MM.1S (cell line): Measurements from ENCODE around the gene OSGIN1.

Experiments used
- DNase-seq: peaks from one replicate; pipeline ENCODE4 v3.0.0-alpha.2; 2015
- H2AFZ ChIP-seq: fragments of 300-600 bp; sonication (generic); 2 replicates; pipeline ENCODE4 v1.6.0; 2016; ENCODE audit warnings: antibody characterized with exemption, low read length
- H3F3A ChIP-seq: fragments of 300-600 bp; sonication (generic); 2 replicates; pipeline ENCODE4 v1.6.1; 2016; ENCODE audit warnings: mild to moderate bottlenecking, antibody characterized with exemption, low read length, moderate library complexity, mixed read lengths; ENCODE audit not compliant: insufficient read depth
- H3K27ac ChIP-seq: fragments of 300-600 bp; sonication (generic); 2 replicates; pipeline ENCODE4 v1.5.1; 2016; ENCODE audit warnings: mild to moderate bottlenecking, low read length
- H3K27me3 ChIP-seq: fragments of 300-600 bp; sonication (generic); replicated peaks from 2 replicates; pipeline ENCODE4 v1.6.0; 2016; ENCODE audit warnings: low read length; ENCODE audit not compliant: insufficient read depth
- H3K36me3 ChIP-seq: fragments of 300-600 bp; sonication (generic); replicated peaks from 2 replicates; pipeline ENCODE4 v1.6.1; 2016; ENCODE audit warnings: mild to moderate bottlenecking, low read length, mixed read lengths; ENCODE audit not compliant: insufficient read depth
- H3K4me1 ChIP-seq: fragments of 300-600 bp; sonication (generic); 2 replicates; pipeline ENCODE4 v1.6.1; 2016; ENCODE audit warnings: low read length, mixed read lengths
- H3K4me2 ChIP-seq: fragments of 300-600 bp; sonication (generic); 2 replicates; pipeline ENCODE4 v1.6.0; 2016; ENCODE audit warnings: low read depth, low read length
- H3K4me3 ChIP-seq: fragments of 300-600 bp; sonication (generic); 2 replicates; pipeline ENCODE4 v1.5.1; 2016; ENCODE audit warnings: low read length, mixed read lengths
- H3K79me2 ChIP-seq: fragments of 300-600 bp; sonication (generic); 2 replicates; pipeline ENCODE4 v1.6.1; 2016; ENCODE audit warnings: mixed run types, low read length, mixed read lengths
- H3K9ac ChIP-seq: fragments of 300-600 bp; sonication (generic); 2 replicates; pipeline ENCODE4 v1.6.1; 2016; ENCODE audit warnings: low read length, mixed read lengths
- H3K9me2 ChIP-seq: fragments of 300-600 bp; sonication (generic); replicated peaks from 2 replicates; pipeline ENCODE4 v1.6.1; 2016; ENCODE audit warnings: mild to moderate bottlenecking, low read length, mixed read lengths; ENCODE audit not compliant: insufficient read depth
- H3K9me3 ChIP-seq: fragments of 300-600 bp; sonication (generic); replicated peaks from 2 replicates; pipeline ENCODE4 v1.6.1; 2016; ENCODE audit warnings: mild to moderate bottlenecking, low read length, mixed read lengths; ENCODE audit not compliant: insufficient read depth
- H4K20me1 ChIP-seq: fragments of 300-600 bp; sonication (generic); 2 replicates; pipeline ENCODE4 v1.6.1; 2016; ENCODE audit warnings: mild to moderate bottlenecking, low read length, moderate library complexity, mixed read lengths; ENCODE audit not compliant: insufficient read depth
- CTCF ChIP-seq: fragments of 300-600 bp; sonication (generic); IDR thresholded peaks from 2 replicates; pipeline ENCODE4 v1.5.1; 2016; ENCODE audit warnings: antibody characterized with exemption, low read length, mixed read lengths
- EZH2 ChIP-seq: fragments of 300-600 bp; sonication (generic); optimal IDR thresholded peaks from 2 replicates; pipeline ENCODE3; 2017; ENCODE audit warnings: low read depth, mild to moderate bottlenecking, antibody characterized with exemption, low read length, mixed read lengths
- EZH2phosphoT487 ChIP-seq: fragments of 300-600 bp; sonication (generic); IDR thresholded peaks from 2 replicates; pipeline ENCODE4 v1.6.1; 2018; ENCODE audit warnings: antibody characterized with exemption, low read length

Gene OSGIN1

DNA sequence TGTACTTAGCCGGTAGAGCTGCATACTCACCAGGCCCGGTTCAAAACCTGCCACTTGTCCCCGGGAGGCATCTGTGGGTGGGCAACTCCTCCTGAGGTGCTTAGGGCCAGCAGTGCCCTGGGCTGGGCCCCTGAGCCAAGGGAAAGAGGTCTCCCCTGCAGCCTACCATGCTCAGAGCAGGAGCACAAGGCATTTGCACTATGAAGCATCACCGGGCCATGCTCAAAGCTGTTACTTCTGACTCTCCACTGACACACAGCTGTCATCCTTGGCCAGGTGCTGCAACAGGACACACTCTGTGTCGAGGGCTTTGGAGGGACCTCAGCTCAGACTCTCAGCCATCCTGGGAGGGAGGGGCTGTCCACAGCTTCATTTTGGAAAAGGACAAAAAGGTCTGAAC is 52.4 kb downstream of the OSGIN1 start:
- no peaks in the 10 kb centered on the region for H3K4me1 ChIP-seq
- TF ChIP-seq EZH2phosphoT487 (no peak), CTCF (no peak), EZH2 (no peak)
- H3K9ac ChIP-seq = no peak overlapping the region
- peaks cover 24% of the 10 kb centered on the region for H3K27me3 ChIP-seq
- no peaks in the 10 kb centered on the region for H4K20me1 ChIP-seq
- no peaks in the 10 kb centered on the region for H3K9me2 ChIP-seq
- no peak overlapping the region for H2AFZ ChIP-seq
- no peak overlapping the region for H3K4me3 ChIP-seq
- H3K36me3 ChIP-seq = no peaks in the 10 kb centered on the region
- no peaks in the 10 kb centered on the region for H3K9me3 ChIP-seq
- DNase-seq = no peak
- H3F3A ChIP-seq = no peaks in the 10 kb centered on the region
- H3K27ac ChIP-seq = no peak overlapping the region
- H3K79me2 ChIP-seq = no peaks in the 10 kb centered on the region
- no peak overlapping the region for H3K4me2 ChIP-seq

DNA sequence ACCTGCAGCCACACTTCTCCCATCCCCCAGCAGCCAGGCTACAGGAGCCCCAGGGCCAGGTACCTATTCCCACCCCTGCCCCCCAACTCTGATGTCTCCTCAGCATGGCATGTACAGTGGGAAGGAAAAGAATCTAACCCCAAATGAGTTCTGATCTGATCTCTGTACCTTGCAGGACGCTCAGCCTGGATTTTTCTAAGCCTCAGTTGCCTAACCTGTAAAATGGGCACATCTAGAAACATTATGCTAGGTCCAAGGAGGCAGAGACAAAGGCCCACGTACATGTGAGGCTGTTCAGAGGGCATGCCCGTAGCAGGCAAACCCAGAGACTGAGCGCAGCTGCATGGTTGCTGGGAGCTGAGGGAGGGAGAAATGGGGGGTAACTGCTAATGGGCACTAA is 54.5 kb downstream of the OSGIN1 start:
- Histone ChIP-seq H3K27me3 (peaks cover 35% of the 10 kb centered on the region), H2AFZ (no peak overlapping the region), H3K9ac (no peak overlapping the region), H3K27ac (no peak overlapping the region), H3K9me3 (no peaks in the 10 kb centered on the region), H3K4me3 (no peak overlapping the region), H3K9me2 (no peaks in the 10 kb centered on the region), H3K36me3 (no peaks in the 10 kb centered on the region), H3K4me1 (no peaks in the 10 kb centered on the region), H3F3A (no peaks in the 10 kb centered on the region), H3K79me2 (no peaks in the 10 kb centered on the region), H3K4me2 (no peak overlapping the region), H4K20me1 (no peaks in the 10 kb centered on the region)
- no peak for TF ChIP-seq EZH2
- no peak for TF ChIP-seq EZH2phosphoT487
- no peak for TF ChIP-seq CTCF
- DNase-seq = no peak

DNA sequence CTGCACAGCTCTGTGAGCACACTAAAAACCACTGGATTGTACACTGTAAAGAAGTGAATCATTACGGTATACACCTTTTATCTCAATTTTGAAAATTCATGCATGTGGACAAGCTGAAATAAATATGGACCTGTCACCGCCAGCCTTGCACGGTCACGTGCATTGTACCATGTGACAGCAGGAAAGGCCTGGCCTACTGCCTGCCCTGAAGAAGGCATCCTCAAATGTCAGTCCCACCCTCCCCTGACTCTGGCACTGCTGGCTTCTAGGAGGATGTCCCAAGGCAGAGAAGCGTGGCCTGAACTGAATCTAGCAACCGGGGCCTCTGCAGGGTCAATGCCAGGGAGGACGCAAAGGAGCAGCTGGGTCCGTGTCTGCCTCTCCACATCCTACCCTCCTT is 54.9 kb downstream of the OSGIN1 start:
- Histone ChIP-seq H2AFZ (no peak overlapping the region), H3K9me2 (no peaks in the 10 kb centered on the region), H3K79me2 (no peaks in the 10 kb centered on the region), H3F3A (no peaks in the 10 kb centered on the region), H3K9ac (no peak overlapping the region), H3K27me3 (peaks cover 35% of the 10 kb centered on the region), H3K4me2 (no peak overlapping the region), H3K9me3 (no peaks in the 10 kb centered on the region), H3K27ac (no peak overlapping the region), H3K36me3 (no peaks in the 10 kb centered on the region), H3K4me3 (no peak overlapping the region), H4K20me1 (no peaks in the 10 kb centered on the region), H3K4me1 (no peaks in the 10 kb centered on the region)
- no peak for TF ChIP-seq CTCF
- no peak for TF ChIP-seq EZH2
- TF ChIP-seq EZH2phosphoT487 = no peak
- DNase-seq = no peak
